Right lobe of liver (tissue), 4 donors: Measurements from ENCODE around the gene TDRD10.

Experiments used
- CTCF ChIP-seq, 4 donors: fragments of 200-600 bp in 3 of 4; fragments of 450-650 bp in 1 of 4; IDR thresholded peaks; one replicate each; pipeline versions ENCODE4 v1.5.1 to v1.8.0; 2016 to 2022; ENCODE audit warnings: antibody characterized with exemption in 4 of 4, mild to moderate bottlenecking in 2 of 4
- POLR2A ChIP-seq: fragments of 450-650 bp; IDR thresholded peaks from one replicate; pipeline ENCODE4 v1.6.1; 2017; ENCODE audit warnings: antibody characterized with exemption, mild to moderate bottlenecking
- donor health status: DM: no; HTN: no; CAD: no.
- donor health status: DM: no; HTN: no; CAD: no.
- donor health status: DM: no; HTN: yes; CAD: no.

GRCh38 chr1:154488922-154489321 is 13.1 kb upstream of the TDRD10 start:
- TF ChIP-seq CTCF (IDR thresholded peaks at IDR 0.05) (no peak), POLR2A (no peak)
